OCI-LY3 (cell line): ENCODE results near the gene SPP1.

Experiments used
- EZH2phosphoT487 ChIP-seq: fragments of 200-600 bp; shearing (Covaris generic); IDR thresholded peaks from 2 replicates; pipeline ENCODE4 v1.6.1; 2018; ENCODE audit warnings: antibody characterized with exemption, mixed run types, low read depth
- TF ChIP-seq, protein P1 (sequence below): fragments of 200-600, 300-600 bp; sonication (generic); IDR thresholded peaks from 2 replicates; pipeline ENCODE4 v1.5.1; 2014; ENCODE audit warnings: antibody characterized with exemption, low read length, low read depth

DNA sequence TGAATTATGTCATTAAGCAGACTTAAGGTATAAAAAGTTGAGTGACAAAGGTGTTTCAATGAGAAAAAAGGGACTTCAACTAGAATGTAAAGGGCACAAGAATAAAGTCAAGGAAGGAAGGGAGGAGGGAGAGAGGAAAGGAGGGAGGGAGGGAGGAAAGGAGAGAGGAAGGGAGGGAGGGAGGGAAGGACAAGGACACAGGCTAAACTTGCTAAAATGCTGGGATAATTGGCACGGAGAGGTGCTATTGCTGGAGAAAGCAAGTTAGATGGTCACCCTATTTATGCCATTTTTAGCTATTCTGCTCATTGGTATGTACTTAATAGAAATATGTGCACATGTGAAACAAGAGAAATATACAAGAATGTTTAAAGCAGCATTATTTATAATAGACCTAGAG, 44.9 kb upstream of the SPP1 start:
- TF ChIP-seq, protein P1, sequence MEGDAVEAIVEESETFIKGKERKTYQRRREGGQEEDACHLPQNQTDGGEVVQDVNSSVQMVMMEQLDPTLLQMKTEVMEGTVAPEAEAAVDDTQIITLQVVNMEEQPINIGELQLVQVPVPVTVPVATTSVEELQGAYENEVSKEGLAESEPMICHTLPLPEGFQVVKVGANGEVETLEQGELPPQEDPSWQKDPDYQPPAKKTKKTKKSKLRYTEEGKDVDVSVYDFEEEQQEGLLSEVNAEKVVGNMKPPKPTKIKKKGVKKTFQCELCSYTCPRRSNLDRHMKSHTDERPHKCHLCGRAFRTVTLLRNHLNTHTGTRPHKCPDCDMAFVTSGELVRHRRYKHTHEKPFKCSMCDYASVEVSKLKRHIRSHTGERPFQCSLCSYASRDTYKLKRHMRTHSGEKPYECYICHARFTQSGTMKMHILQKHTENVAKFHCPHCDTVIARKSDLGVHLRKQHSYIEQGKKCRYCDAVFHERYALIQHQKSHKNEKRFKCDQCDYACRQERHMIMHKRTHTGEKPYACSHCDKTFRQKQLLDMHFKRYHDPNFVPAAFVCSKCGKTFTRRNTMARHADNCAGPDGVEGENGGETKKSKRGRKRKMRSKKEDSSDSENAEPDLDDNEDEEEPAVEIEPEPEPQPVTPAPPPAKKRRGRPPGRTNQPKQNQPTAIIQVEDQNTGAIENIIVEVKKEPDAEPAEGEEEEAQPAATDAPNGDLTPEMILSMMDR = no peak
- no peak for TF ChIP-seq EZH2phosphoT487
